Measurements from ENCODE around the gene POLE. TPM values are rescaled to one million over a fixed set of nuclear protein-coding genes. Genes with fewer than 3 reads are reported as not detected.

Gene POLE
- total RNA-seq, 3 donors from 2014 or later, result 45.0 to 72.2 (median 55.1) TPM

- H3K36me3 ChIP-seq (ENCODE audit: low read depth), result no peaks in the 10 kb centered on the region
- peak in 2 of 3 donors; percentile 6 to 19 for DNase-seq
- intact Hi-C loops (cut with DNase I, micrococcal nuclease), result loop anchor here in 1 of 2 donors (5.0 kb wide), 1 partner anchor 197 kb away; no protein-coding TSS in a partner anchor
- ATAC-seq, result no peak
- TF ChIP-seq CTCF (IDR thresholded peaks at IDR 0.05), result no peak
- H3K4me1 ChIP-seq (ENCODE audit: low read depth), result peaks cover 4% of the 10 kb centered on the region
- no peak overlapping the region for H3K4me3 ChIP-seq
- H3K9me3 ChIP-seq, result peaks cover 14% of the 10 kb centered on the region
Observed at GRCh38 chr12:132614029-132614428, 73.1 kb downstream of the POLE start.

- Histone ChIP-seq H3K4me3 (no peak overlapping the region), H3K36me3 (ENCODE audit: low read depth) (no peaks in the 10 kb centered on the region), H3K9me3 (peaks cover 9% of the 10 kb centered on the region), H3K4me1 (ENCODE audit: low read depth) (no peaks in the 10 kb centered on the region)
- intact Hi-C loops (cut with DNase I, micrococcal nuclease), result loop anchor here in 1 of 2 donors (5.0 kb wide), 1 partner anchor 194 kb away; no protein-coding TSS in a partner anchor
- TF ChIP-seq CTCF (IDR thresholded peaks at IDR 0.05), result no peak
- DNase-seq (peak in 1 of 3 donors; percentile 7), ATAC-seq (no peak)
Observed at GRCh38 chr12:132611620-132612019, 75.5 kb downstream of the POLE start.

GRCh38 chr12:132610866-132611602 lies 76.1 kb downstream of the POLE start:
- ATAC-seq, result no peak

GRCh38 chr12:132610051-132610759 lies 76.9 kb downstream of the POLE start, which contains the start of gene LRCOL1:
Gene LRCOL1 (minus strand): TSS chr12:132610582. CDS start chr12:132606251, 4,331 bp downstream.
- ATAC-seq, result peak; percentile 5
- no peak for TF ChIP-seq CTCF (IDR thresholded peaks at IDR 0.05)
- H3K4me3 ChIP-seq, result no peak within 1 kb of the TSS

More at GRCh38 chr12:132610866-132611602, 76.1 kb downstream of the POLE start:
- no peaks in the 10 kb centered on the region for H3K4me1 ChIP-seq (ENCODE audit: low read depth)
- peak in 2 of 3 donors; percentile 23 to 37 for DNase-seq
- no peak for TF ChIP-seq CTCF (IDR thresholded peaks at IDR 0.05)
- no peaks in the 10 kb centered on the region for H3K36me3 ChIP-seq (ENCODE audit: low read depth)
- no peak overlapping the region for H3K4me3 ChIP-seq
- H3K9me3 ChIP-seq, result peaks cover 4% of the 10 kb centered on the region
- intact Hi-C loops (cut with DNase I, micrococcal nuclease), result loop anchor here in 1 of 2 donors (5.0 kb wide), 1 partner anchor 194 kb away; no protein-coding TSS in a partner anchor

GRCh38 chr12:132608231-132609171 lies 78.6 kb downstream of the POLE start:
- peak in 2 of 3 donors; percentile 23 to 35 for DNase-seq
- peaks cover 10% of the 10 kb centered on the region for H3K4me1 ChIP-seq (ENCODE audit: low read depth)
- ATAC-seq, result no peak
- H3K9me3 ChIP-seq, result peaks cover 4% of the 10 kb centered on the region
- intact Hi-C loops (cut with DNase I, micrococcal nuclease), result no loop called here
- TF ChIP-seq CTCF (IDR thresholded peaks at IDR 0.05), result no peak
- H3K4me3 ChIP-seq, result no peak overlapping the region
- no peaks in the 10 kb centered on the region for H3K36me3 ChIP-seq (ENCODE audit: low read depth)

More at GRCh38 chr12:132610051-132610759, 76.9 kb downstream of the POLE start, which contains the start of gene LRCOL1:
- Histone ChIP-seq H3K36me3 (ENCODE audit: low read depth) (no peaks in the 10 kb centered on the region), H3K4me1 (ENCODE audit: low read depth) (no peaks in the 10 kb centered on the region), H3K9me3 (peaks cover 4% of the 10 kb centered on the region)
- peak in 2 of 3 donors; percentile 19 to 42 for DNase-seq
- intact Hi-C loops (cut with DNase I, micrococcal nuclease), result loop anchor here in 1 of 2 donors (5.0 kb wide), 1 partner anchor 193 kb away; no protein-coding TSS in a partner anchor
